Transverse colon (tissue), 4 donors: ENCODE measurements around the gene IL4R.

Experiments used
- EP300 ChIP-seq: sonication (generic); formaldehyde crosslinking; IDR thresholded peaks from one replicate; pipeline ENCODE4 v1.6.1; 2017; ENCODE audit warnings: antibody characterized with exemption, low read depth
- POLR2AphosphoS5 ChIP-seq, 3 donors: sonication (generic); formaldehyde crosslinking; IDR thresholded peaks; one replicate each; pipeline ENCODE4 v1.6.1; 2016; ENCODE audit warnings: antibody characterized with exemption in 3 of 3
- TF ChIP-seq, protein P1 (sequence below), 5 experiments: fragments of 200-600 bp in 3 of 5; fragments of 450-650 bp in 2 of 5; sonication (generic) in 3 of 5; IDR thresholded peaks; 1 replicate in 2 of 5; 2 replicates in 3 of 5; pipeline ENCODE4 v1.5.1; 2016 to 2017; ENCODE audit warnings: antibody characterized with exemption in 5 of 5, inconsistent platforms in 3 of 5, mild to moderate bottlenecking in 2 of 5, moderate library complexity in 1 of 5

DNA sequence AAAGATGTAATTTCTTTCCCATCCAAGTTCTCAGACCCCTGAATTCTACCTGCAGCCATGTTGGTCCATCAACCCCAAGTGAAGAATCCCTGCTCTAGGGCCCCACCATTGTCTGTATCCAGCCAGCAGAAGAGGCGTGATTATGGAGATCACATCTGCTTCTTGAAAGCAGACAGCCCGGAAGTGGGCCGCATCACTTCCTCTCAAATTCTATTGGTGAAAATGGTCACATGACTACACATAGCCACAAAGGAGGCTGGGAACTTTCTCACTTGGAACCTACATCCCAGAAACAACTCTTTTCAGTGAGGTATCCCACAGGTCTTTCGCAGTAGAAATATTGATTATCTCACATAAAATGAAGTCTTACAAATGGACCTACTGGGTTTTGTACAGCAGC is 40.1 kb downstream of the IL4R start:
- TF ChIP-seq EP300 (no peak), POLR2AphosphoS5 (IDR thresholded peaks at IDR 0.05) (no peak)
- TF ChIP-seq, protein P1, sequence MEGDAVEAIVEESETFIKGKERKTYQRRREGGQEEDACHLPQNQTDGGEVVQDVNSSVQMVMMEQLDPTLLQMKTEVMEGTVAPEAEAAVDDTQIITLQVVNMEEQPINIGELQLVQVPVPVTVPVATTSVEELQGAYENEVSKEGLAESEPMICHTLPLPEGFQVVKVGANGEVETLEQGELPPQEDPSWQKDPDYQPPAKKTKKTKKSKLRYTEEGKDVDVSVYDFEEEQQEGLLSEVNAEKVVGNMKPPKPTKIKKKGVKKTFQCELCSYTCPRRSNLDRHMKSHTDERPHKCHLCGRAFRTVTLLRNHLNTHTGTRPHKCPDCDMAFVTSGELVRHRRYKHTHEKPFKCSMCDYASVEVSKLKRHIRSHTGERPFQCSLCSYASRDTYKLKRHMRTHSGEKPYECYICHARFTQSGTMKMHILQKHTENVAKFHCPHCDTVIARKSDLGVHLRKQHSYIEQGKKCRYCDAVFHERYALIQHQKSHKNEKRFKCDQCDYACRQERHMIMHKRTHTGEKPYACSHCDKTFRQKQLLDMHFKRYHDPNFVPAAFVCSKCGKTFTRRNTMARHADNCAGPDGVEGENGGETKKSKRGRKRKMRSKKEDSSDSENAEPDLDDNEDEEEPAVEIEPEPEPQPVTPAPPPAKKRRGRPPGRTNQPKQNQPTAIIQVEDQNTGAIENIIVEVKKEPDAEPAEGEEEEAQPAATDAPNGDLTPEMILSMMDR (IDR thresholded peaks at IDR 0.05): no peak
